NAMALWA (cell line): ENCODE measurements around the gene PRKACA.
"Not testable (repeated sequence)": the region's sequence is repeated elsewhere in the genome, so short reads cannot be mapped to it uniquely, and the experiment has no call there.

Source experiments
- DNase-seq: peaks from one replicate; pipeline ENCODE4 v3.0.0-alpha.2; 2015; ENCODE audit warnings: low spot score

PRKACA gene

DNA sequence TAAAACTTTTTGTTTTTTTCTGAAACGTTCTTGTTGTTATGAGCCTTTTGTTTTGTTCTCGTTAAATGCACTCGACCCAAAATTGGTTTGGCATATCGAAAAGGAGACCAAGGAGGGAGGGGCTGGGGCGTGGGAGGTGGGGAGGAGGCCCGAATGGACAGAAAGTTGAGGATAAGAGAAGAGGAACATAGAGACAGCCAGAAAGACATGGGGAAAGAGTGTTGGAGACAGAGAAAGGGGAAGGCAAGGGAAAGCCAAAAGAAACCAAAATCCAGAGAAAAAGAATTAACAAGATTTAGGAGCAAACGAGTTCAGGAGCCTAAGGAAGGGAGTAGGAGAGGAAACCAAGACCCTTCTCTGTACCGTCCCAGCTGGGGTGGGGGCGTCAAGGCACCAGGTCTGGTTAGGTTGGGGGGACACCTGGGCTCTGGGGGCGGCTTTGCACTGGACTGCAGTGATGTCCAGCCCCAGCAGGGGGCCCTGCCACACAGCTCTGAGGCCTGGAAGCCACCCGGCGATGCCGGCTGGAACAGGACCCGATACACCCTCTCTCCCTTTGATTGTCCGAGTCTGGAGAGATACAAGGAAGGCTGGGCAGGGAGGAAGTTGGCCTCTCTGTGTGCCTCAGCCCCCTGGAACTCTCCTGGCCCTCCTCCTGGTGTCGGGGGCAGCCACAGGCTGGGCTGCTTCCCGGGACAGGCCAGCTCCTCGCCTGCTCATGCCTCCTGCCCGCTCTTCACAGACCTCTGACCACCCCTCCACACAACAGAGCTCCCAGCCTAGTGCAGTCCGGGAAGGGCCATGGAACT lies 30.4 kb upstream of the PRKACA start:
- peak; percentile 43 for DNase-seq

DNA sequence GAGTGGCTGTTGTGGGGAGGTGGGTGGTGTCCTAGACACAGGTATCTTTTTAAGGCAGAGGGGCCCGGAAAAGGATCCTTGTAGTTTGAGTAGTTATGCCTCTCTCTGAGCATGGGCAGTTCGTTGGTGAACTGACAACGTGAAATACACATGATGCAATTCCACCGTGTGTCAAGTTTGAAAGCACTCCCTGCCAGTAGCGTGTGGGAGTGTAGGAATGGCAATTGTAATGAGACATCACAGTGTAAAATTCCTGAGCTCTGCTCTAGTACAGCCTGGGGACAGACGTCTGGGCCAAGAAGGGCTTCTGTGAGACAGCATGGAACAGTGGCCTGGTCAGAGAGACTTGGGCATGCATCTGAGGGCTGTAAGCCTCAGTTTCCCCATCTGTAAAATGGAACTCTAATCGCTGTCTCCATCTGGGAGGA lies 29.2 kb upstream of the PRKACA start:
- DNase-seq: no peak

GRCh38 chr19:14146169-14146568 lies 28.6 kb upstream of the PRKACA start:
- DNase-seq: not testable (repeated sequence)

GRCh38 chr19:14145381-14145780 lies 27.8 kb upstream of the PRKACA start:
- no peak for DNase-seq

- DNase-seq: no peak
Observed at GRCh38 chr19:14142262-14143190, 25.0 kb upstream of the PRKACA start.

- no peak for DNase-seq
Observed at GRCh38 chr19:14141041-14141440, 23.5 kb upstream of the PRKACA start.

DNA sequence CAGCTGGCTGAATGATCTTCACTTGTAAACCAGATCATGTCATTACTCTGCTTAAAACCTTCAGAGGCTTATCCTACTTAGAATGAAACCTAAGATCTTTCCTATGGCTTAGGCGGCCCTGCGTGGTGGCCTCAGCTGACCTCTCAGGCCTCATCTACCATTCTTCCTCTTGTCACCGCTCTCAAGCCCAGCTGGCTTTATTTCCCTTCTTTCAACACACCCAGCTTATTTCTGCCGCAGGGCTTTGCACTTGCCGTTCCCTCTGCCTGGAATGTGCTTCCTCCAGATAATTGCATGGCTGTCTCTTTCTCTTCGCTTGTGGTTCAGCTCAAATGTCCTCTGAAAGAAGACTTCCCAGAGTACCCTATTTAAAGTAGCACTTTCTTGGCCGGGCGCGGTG lies 22.4 kb upstream of the PRKACA start:
- DNase-seq: no peak

DNA sequence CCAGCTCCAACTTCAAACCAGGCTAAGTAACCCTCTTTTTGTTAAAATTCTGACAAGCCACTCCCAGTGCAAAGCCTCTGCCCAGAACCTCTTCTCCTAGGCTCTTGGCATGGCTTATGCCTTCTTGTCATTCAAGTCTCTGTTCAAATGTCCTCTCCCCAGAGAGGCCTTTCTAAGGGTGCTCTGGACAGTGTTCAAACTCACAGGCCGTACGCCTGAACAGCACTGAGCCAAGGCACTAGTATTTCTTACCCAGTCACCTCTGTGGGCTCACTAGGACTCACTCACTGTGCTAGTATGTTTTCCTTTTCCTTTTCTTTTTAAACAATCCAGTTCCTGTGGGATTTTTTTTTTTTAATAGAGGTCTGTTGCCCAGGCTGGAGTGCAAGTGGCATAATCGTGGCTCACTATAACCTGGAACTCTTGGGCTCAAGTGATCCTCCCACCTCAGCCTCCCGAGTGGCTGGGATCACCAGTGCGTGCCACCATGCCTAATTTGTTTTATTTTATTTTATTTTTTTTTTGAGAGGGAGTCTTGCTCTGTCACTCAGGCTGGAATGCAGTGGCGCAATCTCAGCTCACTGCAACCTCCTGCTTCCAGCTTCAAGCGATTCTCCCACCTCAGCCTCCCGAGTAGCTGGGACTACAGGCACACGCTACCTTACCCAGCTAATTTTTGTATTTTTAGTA lies 21.2 kb upstream of the PRKACA start:
- no peak for DNase-seq

GRCh38 chr19:14136509-14137281 lies 19.1 kb upstream of the PRKACA start, which contains the start of gene ASF1B:
ASF1B (minus strand) TSS chr19:14136589; CDS start chr19:14136456, 133 bp downstream.
- DNase-seq: peak; percentile 100

DNA sequence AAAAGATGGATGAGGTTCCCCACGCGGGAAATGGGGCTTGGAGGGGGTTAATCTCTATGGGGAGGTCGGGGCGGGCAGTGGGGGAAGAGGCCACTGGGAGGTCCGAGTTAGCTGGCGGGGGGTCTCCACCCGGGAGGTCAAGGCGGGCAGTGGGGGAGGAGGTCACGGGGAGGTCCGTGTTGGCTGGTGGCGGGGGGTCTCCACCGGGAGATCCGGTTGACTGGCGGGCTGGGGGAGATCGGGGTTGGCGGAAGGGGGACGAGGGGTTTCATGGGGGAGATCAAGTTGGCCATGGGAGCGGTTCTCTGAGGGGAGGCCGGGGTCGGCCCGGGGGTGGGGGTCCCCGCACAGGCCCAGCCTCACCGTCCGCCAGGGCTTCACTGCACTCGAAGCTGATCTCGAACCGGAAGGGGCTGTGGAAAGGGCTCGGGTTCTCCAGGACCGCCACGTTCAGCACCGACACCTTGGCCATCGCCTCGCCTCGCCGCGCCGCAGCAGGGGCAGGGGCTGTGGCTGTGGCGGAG lies 18.5 kb upstream of the PRKACA start:
- no peak for DNase-seq

DNA sequence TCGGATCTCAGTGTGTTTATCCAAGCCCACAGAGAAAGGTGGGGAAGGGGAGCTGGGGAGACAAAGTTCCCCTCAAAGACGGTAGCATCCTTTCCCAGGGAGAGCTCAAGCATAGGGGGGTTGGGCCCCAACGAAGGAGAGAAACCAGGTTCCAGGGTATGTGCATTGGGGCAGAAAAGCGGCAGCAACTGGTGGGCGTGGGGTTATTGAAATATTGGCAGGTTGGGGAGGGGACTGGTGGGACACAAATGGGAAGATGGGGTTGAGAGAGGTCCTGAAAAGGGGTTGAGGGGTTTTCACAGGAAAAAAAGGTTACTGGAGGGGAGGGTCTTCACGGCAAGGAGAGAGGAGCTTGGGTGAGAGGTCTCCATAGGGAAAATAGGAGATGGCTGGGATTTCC lies 17.8 kb upstream of the PRKACA start:
- no peak for DNase-seq

DNA sequence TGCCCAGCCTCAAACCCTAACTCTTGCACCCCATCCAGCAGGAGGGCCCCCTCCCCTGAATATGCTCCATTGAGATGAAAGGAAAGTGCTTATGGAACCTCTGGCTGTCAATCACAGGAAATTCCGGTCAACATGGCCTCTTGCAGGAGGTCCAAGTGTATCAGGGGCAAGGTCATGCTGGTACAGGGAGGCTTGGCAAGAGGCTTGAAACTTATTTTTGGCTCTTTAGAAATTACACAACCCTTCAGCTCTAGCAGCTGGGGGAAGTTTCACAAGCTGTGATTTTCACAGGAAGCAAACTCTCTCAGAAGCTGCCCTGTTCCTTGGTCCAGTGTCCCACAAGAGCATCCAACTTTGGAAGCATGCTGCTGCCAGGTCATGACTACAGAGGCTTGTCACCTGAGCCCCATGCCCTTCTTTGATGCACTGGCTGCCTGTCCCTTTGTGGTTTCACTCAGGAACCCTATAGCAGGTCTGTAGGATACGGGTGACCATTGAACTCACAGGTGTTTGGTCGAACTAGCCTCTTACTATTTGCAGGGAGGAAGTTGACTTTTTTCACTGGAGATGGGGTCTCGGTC lies 10.5 kb upstream of the PRKACA start:
- DNase-seq: no peak

- no peak for DNase-seq
Observed at GRCh38 chr19:14127176-14127575, 9.6 kb upstream of the PRKACA start.

DNA sequence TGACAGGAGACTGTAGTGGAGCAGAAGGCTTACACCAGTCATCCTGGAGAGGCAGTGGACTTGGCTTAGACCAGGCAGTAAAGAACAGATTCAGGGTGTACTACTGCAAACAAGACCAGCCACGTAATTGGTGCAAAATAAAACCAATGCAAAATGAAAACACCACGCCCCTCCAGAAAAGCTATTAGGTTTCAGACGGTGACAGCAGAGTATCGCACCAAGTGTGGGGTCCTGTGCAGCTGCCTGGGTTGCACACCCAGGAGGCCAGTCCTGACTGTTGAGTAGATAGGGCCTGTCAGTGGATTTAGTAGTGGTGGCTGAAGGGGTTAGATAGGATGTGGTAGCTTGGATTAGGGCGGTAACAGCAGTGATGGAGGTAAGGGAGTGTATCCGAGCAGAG lies 5.4 kb upstream of the PRKACA start:
- peak; percentile 25 for DNase-seq

DNA sequence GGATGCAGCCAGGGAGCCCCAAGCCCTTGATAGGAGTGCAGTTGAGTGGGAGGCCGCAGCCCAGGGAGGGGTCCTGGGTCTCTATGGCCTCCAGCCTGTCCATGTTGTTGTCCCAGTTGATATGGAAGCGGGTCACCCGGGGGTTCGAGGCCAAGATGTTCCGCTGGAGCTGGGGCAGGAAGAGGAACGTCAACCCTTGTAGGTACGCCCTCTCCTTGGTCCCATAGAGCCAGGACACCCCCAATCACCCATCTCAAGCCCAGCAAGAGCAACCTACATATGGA lies 2.9 kb upstream of the PRKACA start:
- DNase-seq: no peak

DNA sequence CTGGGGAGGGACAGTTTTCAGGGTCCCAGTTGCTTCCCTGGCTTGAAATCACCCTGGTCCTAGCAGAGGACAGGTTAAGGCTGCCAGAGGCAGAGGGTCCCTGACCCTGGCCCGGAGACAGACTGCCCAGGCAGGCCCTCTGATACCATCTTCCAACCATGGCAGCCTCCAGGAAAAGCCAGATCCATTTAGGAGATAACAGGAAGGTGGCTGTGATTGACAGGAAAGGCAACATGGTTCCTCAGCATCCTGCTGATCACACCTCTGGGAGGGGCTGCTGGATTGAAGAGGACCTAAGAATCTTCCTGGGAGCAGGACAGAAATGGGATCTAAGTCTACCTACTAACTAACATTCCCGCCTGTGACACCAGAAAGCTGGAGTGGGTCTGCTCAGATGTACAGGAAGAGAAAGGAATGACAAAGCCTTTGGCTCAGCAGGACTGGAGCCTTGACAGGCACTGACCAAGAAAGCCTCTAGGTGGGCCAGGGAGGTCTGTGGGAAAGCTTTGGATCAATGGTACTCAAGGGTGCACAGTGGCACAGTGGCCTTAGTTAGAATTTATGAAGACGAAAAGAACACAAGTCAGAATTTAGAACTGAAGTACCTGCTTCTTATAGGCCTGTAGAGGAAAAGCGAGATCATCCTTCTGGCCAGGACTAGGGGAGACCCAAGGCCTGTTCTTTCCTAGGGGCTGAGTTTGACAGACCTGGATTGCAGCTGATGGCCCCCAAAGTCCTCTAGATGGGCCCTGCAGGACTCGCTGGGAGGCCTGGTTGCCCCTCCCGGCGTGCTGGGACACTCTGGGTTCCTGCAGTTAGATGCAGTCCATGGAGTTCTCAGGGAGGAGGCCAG lies 2.3 kb upstream of the PRKACA start:
- peak; percentile 26 for DNase-seq

DNA sequence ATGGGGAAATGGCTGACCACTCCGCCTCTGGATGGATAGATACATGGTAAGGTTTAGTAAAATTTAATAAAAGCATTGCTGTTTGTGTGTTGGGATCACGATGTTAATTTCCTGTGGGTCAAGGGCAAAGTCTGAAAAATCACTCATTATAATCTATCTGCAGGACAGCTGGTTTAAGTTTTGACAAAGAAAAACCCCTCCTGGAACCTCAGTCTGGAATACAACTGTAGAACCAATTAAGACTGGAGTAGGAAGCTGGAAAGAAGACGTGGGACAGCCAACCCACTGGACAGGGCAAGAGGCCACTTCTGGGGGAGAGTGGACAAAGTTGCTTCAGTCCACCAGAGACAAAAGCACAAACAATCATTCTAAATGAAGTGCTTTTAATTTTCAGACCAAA lies 1.6 kb upstream of the PRKACA start:
- no peak for DNase-seq

- DNase-seq: peak; percentile 47
Observed at GRCh38 chr19:14118165-14119051, 846 bp upstream of the PRKACA start.

GRCh38 chr19:14116918-14117578 lies 514 bp downstream of the PRKACA start:
- DNase-seq: no peak
